ENCODE results near the gene SMARCE1. TPM values are rescaled to one million over a fixed set of nuclear protein-coding genes. Genes with fewer than 3 reads are reported as not detected.
A peak's percentile ranks its signal among the peaks of the same experiment; 100 is the strongest.

Gene SMARCE1
- total RNA-seq, 1 donor from 2014 or later: 49.2 TPM

DNA sequence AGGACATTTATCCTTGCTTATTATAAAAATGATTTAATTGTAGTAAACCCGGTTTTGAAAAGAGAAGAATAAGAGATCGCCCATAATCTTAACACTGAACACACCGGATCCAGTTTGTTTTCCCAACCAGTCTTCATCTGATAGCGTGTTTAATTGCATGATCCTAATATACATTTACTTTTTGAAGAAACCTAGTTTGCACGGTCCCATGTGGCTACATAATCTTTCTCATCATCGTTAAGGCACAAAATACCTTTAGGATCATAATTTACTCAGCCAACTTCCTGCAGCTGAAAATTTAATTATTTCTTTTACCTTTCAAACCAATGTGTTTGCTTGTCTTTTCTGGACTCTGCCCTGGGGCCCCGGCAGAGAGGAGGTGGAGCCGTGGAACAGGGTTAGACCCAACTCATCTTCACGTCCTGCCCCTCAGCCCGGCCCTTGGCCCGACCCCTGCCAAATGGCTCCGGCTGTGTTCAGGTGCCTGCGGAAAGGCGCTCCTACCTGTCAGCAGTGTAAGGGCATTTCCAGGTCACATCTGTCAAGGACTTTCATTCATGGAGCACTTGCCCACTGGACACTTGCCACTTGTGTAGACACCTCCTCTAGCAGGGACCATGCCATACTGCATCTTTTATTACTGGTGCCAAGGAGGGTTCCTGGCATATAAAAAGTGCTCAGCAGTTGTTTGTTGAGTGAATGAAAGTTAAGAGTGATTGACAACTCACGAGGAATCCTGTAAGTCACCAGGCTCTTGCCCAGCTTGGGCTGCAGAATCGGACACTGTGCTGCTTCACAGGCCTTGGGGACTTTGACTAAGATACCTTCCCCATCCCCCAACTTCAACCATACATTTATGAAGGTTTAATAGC lies 28.6 kb downstream of the SMARCE1 start:
- TF ChIP-seq, protein P1, sequence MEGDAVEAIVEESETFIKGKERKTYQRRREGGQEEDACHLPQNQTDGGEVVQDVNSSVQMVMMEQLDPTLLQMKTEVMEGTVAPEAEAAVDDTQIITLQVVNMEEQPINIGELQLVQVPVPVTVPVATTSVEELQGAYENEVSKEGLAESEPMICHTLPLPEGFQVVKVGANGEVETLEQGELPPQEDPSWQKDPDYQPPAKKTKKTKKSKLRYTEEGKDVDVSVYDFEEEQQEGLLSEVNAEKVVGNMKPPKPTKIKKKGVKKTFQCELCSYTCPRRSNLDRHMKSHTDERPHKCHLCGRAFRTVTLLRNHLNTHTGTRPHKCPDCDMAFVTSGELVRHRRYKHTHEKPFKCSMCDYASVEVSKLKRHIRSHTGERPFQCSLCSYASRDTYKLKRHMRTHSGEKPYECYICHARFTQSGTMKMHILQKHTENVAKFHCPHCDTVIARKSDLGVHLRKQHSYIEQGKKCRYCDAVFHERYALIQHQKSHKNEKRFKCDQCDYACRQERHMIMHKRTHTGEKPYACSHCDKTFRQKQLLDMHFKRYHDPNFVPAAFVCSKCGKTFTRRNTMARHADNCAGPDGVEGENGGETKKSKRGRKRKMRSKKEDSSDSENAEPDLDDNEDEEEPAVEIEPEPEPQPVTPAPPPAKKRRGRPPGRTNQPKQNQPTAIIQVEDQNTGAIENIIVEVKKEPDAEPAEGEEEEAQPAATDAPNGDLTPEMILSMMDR (IDR thresholded peaks at IDR 0.05; ENCODE audit: insufficient read depth, low read length, severe bottlenecking): no peak
- Histone ChIP-seq H3K36me3 (ENCODE audit: control insufficient read depth, insufficient read depth, low read length) (no peaks in the 10 kb centered on the region), H3K4me3 (ENCODE audit: low read depth, low read length) (no peak overlapping the region), H3K27me3 (ENCODE audit: control insufficient read depth, insufficient read depth, low read length) (peaks cover 4% of the 10 kb centered on the region)
- DNase-seq (ENCODE audit: low read depth) (no peak), FAIRE-seq (no peak)

DNA sequence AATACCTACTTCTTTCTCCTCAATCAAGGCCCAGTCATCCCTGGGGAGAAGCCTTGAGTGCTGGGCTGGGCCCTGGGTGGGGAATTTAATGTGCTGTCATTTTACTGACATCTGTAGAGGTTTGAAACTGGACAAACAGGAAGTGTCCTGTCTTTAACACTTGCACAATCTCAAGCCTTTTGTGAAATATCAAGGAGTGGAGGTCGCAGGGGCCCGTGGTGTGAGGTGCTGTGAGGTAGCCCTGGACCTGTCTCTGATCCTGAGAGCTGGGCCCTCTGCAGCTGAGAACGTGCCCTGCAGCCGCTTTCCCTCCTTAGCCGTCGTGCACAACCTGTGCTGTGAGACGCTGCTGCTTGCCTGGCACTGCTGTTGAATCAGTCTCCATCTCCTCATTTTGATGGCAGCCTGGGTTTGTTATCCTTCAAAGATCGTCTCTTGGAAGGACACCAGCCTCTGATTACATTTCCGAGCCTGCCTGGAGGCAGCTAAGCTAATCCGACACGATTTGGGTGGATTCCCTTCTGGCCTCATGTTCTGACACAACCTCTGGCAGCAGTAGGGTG lies 29.9 kb downstream of the SMARCE1 start:
- peak; percentile 40 for DNase-seq (ENCODE audit: low read depth)
- Histone ChIP-seq H3K4me3 (ENCODE audit: low read depth, low read length) (no peak overlapping the region), H3K27me3 (ENCODE audit: control insufficient read depth, insufficient read depth, low read length) (peaks cover 4% of the 10 kb centered on the region), H3K36me3 (ENCODE audit: control insufficient read depth, insufficient read depth, low read length) (no peaks in the 10 kb centered on the region)
- no peak for FAIRE-seq
- TF ChIP-seq, protein P1 (IDR thresholded peaks at IDR 0.05; ENCODE audit: insufficient read depth, low read length, severe bottlenecking): no peak

DNA sequence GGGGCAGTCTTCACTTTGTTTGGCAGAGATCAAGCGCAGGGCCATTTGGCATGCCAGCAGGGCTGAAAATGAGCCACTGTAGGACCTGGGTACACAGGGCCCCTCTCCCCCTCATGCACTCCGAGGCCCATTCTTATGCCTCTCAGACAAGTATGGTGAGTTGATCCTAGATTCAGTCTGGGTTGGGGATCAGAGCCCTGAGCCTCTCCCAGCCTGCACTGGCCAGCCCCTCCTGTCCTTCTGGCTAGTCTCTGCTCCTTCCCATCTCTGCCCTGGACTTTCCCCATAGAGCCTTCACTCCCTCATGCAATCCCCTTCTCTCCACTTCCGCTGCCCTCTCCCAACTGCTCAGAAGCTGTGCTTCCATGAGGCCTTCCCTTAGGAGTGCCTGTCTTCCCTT lies 31.0 kb downstream of the SMARCE1 start:
- Histone ChIP-seq H3K27me3 (ENCODE audit: control insufficient read depth, insufficient read depth, low read length) (peaks cover 4% of the 10 kb centered on the region), H3K36me3 (ENCODE audit: control insufficient read depth, insufficient read depth, low read length) (no peaks in the 10 kb centered on the region), H3K4me3 (ENCODE audit: low read depth, low read length) (no peak overlapping the region)
- no peak for DNase-seq (ENCODE audit: low read depth)
- TF ChIP-seq, protein P1 (IDR thresholded peaks at IDR 0.05; ENCODE audit: insufficient read depth, low read length, severe bottlenecking): no peak
- no peak for FAIRE-seq

DNA sequence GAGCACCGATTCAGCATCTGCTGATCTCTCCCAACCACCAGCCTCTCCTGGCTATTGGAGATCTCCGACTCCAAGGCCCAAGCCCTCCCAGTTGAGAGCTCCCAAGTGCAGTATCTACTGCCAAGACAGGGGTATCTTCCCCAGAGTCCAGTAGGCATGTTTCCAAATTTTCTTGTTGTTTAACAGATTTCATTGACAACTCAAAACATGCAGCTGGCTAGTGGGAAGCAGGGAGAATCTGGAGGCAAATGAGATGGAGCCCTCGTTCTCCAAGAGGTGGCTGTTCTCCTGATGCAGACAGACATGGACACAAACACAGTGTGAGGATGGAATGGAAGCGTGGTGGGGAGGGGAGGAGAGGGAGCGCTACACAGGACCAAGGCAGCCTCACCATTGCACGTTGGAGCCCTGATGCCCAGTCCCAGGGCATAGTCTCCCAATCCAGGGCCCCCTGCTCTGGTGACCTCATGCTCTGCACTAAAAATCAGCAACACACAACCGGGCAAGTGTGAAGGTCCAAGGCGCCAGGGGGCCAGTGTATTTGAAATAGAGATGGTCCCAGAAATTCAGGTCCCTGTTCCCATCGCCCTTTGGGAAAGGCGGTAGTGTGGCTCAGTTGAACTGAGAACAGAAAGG lies 31.7 kb downstream of the SMARCE1 start:
- Histone ChIP-seq H3K27me3 (ENCODE audit: control insufficient read depth, insufficient read depth, low read length) (peaks cover 4% of the 10 kb centered on the region), H3K36me3 (ENCODE audit: control insufficient read depth, insufficient read depth, low read length) (no peaks in the 10 kb centered on the region), H3K4me3 (ENCODE audit: low read depth, low read length) (no peak overlapping the region)
- FAIRE-seq (no peak), DNase-seq (ENCODE audit: low read depth) (no peak)
- TF ChIP-seq, protein P1 (IDR thresholded peaks at IDR 0.05; ENCODE audit: insufficient read depth, low read length, severe bottlenecking): no peak

GRCh38 chr17:40615068-40615840 lies 32.4 kb downstream of the SMARCE1 start:
- Histone ChIP-seq H3K27me3 (ENCODE audit: control insufficient read depth, insufficient read depth, low read length) (peaks cover 4% of the 10 kb centered on the region), H3K4me3 (ENCODE audit: low read depth, low read length) (no peak overlapping the region), H3K36me3 (ENCODE audit: control insufficient read depth, insufficient read depth, low read length) (no peaks in the 10 kb centered on the region)
- DNase-seq (ENCODE audit: low read depth) (peak; percentile 50), FAIRE-seq (no peak)
- TF ChIP-seq, protein P1 (IDR thresholded peaks at IDR 0.05; ENCODE audit: insufficient read depth, low read length, severe bottlenecking): peak; percentile 59

Measured in bronchial epithelial cell (primary cell).